ENCODE results near the gene SVIL.

SVIL gene

GRCh38 chr10:29596356-29596755 lies 38.4 kb downstream of the SVIL start:
- H2AK5ac ChIP-seq (ENCODE audit: low read length): no peak overlapping the region
- H3K23ac ChIP-seq (ENCODE audit: low read length): no peak overlapping the region
- no CpG with 5 or more reads among the region's 1 CpG for WGBS (ENCODE audit: extremely low coverage, insufficient coverage, insufficient read length)
- no peak overlapping the region for H3K27ac ChIP-seq (ENCODE audit: low read depth, low read length)
- peaks cover 4% of the 10 kb centered on the region for H3K9me3 ChIP-seq (ENCODE audit: insufficient read depth, low read depth, low read length)
- H3K18ac ChIP-seq (ENCODE audit: low read length): no peak overlapping the region
- no peaks in the 10 kb centered on the region for H3K27me3 ChIP-seq (ENCODE audit: insufficient read depth, low read length)
- no peak overlapping the region for H4K91ac ChIP-seq (ENCODE audit: low read depth, low read length)
- peaks cover 0 to 3% of the 10 kb centered on the region in 2 experiments for H3K36me3 ChIP-seq (ENCODE audit: control insufficient read depth in 1 of 2, insufficient read depth in 2 of 2, low read length in 2 of 2)
- no peak overlapping the region for H2BK5ac ChIP-seq (ENCODE audit: low read depth, low read length, poor library complexity)
- peaks cover 2% of the 10 kb centered on the region for H3K79me2 ChIP-seq (ENCODE audit: control insufficient read depth, insufficient read depth, low read length, poor library complexity)
- H3K4me2 ChIP-seq (ENCODE audit: low read length): no peak overlapping the region
- no peak for DNase-seq
- H2AFZ ChIP-seq (ENCODE audit: insufficient read depth, low read length, poor library complexity): no peak overlapping the region
- peaks cover 5 to 8% of the 10 kb centered on the region in 2 experiments for H3K4me1 ChIP-seq (ENCODE audit: control insufficient read depth in 1 of 2, insufficient read depth in 2 of 2, low read length in 2 of 2)
- no peak overlapping the region for H3K9ac ChIP-seq (ENCODE audit: low read length)
- H3K14ac ChIP-seq (ENCODE audit: low read length): no peak overlapping the region
- H3K4ac ChIP-seq (ENCODE audit: low read depth, low read length): no peak overlapping the region
- H3K79me1 ChIP-seq (ENCODE audit: low read length): peaks cover 3% of the 10 kb centered on the region
- no peak overlapping the region for H4K8ac ChIP-seq (ENCODE audit: low read depth, low read length)
- no peak overlapping the region for H4K12ac ChIP-seq (ENCODE audit: low read depth, low read length)
- no peak overlapping the region for H3K4me3 ChIP-seq (ENCODE audit: low read depth, low read length)
- H2BK120ac ChIP-seq (ENCODE audit: insufficient read depth, low read length, poor library complexity): no peak overlapping the region
- H2BK12ac ChIP-seq (ENCODE audit: low read length): no peak overlapping the region

GRCh38 chr10:29595636-29596225 lies 39.0 kb downstream of the SVIL start:
- DNase-seq: no peak
- no peak overlapping the region for H4K12ac ChIP-seq (ENCODE audit: low read depth, low read length)
- H3K27me3 ChIP-seq (ENCODE audit: insufficient read depth, low read length): no peaks in the 10 kb centered on the region
- H3K4ac ChIP-seq (ENCODE audit: low read depth, low read length): no peak overlapping the region
- no peak overlapping the region for H2AK5ac ChIP-seq (ENCODE audit: low read length)
- no peak overlapping the region for H3K23ac ChIP-seq (ENCODE audit: low read length)
- H3K14ac ChIP-seq (ENCODE audit: low read length): no peak overlapping the region
- peaks cover 0 to 3% of the 10 kb centered on the region in 2 experiments for H3K36me3 ChIP-seq (ENCODE audit: control insufficient read depth in 1 of 2, insufficient read depth in 2 of 2, low read length in 2 of 2)
- H3K27ac ChIP-seq (ENCODE audit: low read depth, low read length): no peak overlapping the region
- no peak overlapping the region for H3K4me3 ChIP-seq (ENCODE audit: low read depth, low read length)
- no peak overlapping the region for H2BK5ac ChIP-seq (ENCODE audit: low read depth, low read length, poor library complexity)
- H2BK120ac ChIP-seq (ENCODE audit: insufficient read depth, low read length, poor library complexity): no peak overlapping the region
- H2AFZ ChIP-seq (ENCODE audit: insufficient read depth, low read length, poor library complexity): no peak overlapping the region
- no peak overlapping the region for H3K4me2 ChIP-seq (ENCODE audit: low read length)
- H3K18ac ChIP-seq (ENCODE audit: low read length): no peak overlapping the region
- H3K4me1 ChIP-seq (ENCODE audit: control insufficient read depth in 1 of 2, insufficient read depth in 2 of 2, low read length in 2 of 2): peaks cover 5 to 8% of the 10 kb centered on the region in 2 experiments
- H4K8ac ChIP-seq (ENCODE audit: low read depth, low read length): no peak overlapping the region
- peaks cover 2% of the 10 kb centered on the region for H3K79me2 ChIP-seq (ENCODE audit: control insufficient read depth, insufficient read depth, low read length, poor library complexity)
- no peak overlapping the region for H4K91ac ChIP-seq (ENCODE audit: low read depth, low read length)
- no CpG with 5 or more reads among the region's 10 CpGs for WGBS (ENCODE audit: extremely low coverage, insufficient coverage, insufficient read length)
- no peak overlapping the region for H2BK12ac ChIP-seq (ENCODE audit: low read length)
- H3K9ac ChIP-seq (ENCODE audit: low read length): no peak overlapping the region
- peaks cover 4% of the 10 kb centered on the region for H3K9me3 ChIP-seq (ENCODE audit: insufficient read depth, low read depth, low read length)
- H3K79me1 ChIP-seq (ENCODE audit: low read length): peaks cover 3% of the 10 kb centered on the region

- H3K4ac ChIP-seq (ENCODE audit: low read depth, low read length): no peak overlapping the region
- no peak overlapping the region for H4K91ac ChIP-seq (ENCODE audit: low read depth, low read length)
- peaks cover under 1% of the 10 kb centered on the region for H3K79me2 ChIP-seq (ENCODE audit: control insufficient read depth, insufficient read depth, low read length, poor library complexity)
- H2BK12ac ChIP-seq (ENCODE audit: low read length): no peak overlapping the region
- H3K23ac ChIP-seq (ENCODE audit: low read length): no peak overlapping the region
- H3K9ac ChIP-seq (ENCODE audit: low read length): no peak overlapping the region
- H3K14ac ChIP-seq (ENCODE audit: low read length): no peak overlapping the region
- no CpG with 5 or more reads among the region's 8 CpGs for WGBS (ENCODE audit: extremely low coverage, insufficient coverage, insufficient read length)
- peaks cover 4% of the 10 kb centered on the region for H3K9me3 ChIP-seq (ENCODE audit: insufficient read depth, low read depth, low read length)
- H2AFZ ChIP-seq (ENCODE audit: insufficient read depth, low read length, poor library complexity): no peak overlapping the region
- H4K8ac ChIP-seq (ENCODE audit: low read depth, low read length): no peak overlapping the region
- H2AK5ac ChIP-seq (ENCODE audit: low read length): no peak overlapping the region
- no peak overlapping the region for H2BK120ac ChIP-seq (ENCODE audit: insufficient read depth, low read length, poor library complexity)
- H3K4me1 ChIP-seq (ENCODE audit: control insufficient read depth in 1 of 2, insufficient read depth in 2 of 2, low read length in 2 of 2): peaks cover 5% of the 10 kb centered on the region in 2 experiments
- H4K12ac ChIP-seq (ENCODE audit: low read depth, low read length): no peak overlapping the region
- H3K36me3 ChIP-seq (ENCODE audit: control insufficient read depth in 1 of 2, insufficient read depth in 2 of 2, low read length in 2 of 2): peaks cover 0 to 3% of the 10 kb centered on the region in 2 experiments
- no peak overlapping the region for H3K18ac ChIP-seq (ENCODE audit: low read length)
- no peak overlapping the region for H3K4me3 ChIP-seq (ENCODE audit: low read depth, low read length)
- no peak for DNase-seq
- H3K79me1 ChIP-seq (ENCODE audit: low read length): peaks cover 3% of the 10 kb centered on the region
- no peak overlapping the region for H3K27ac ChIP-seq (ENCODE audit: low read depth, low read length)
- no peaks in the 10 kb centered on the region for H3K27me3 ChIP-seq (ENCODE audit: insufficient read depth, low read length)
- H2BK5ac ChIP-seq (ENCODE audit: low read depth, low read length, poor library complexity): no peak overlapping the region
- H3K4me2 ChIP-seq (ENCODE audit: low read length): no peak overlapping the region
Observed at GRCh38 chr10:29595146-29595545, 39.6 kb downstream of the SVIL start.

- H3K27me3 ChIP-seq (ENCODE audit: insufficient read depth, low read length): no peaks in the 10 kb centered on the region
- H4K8ac ChIP-seq (ENCODE audit: low read depth, low read length): no peak overlapping the region
- H3K18ac ChIP-seq (ENCODE audit: low read length): peak overlapping the region; percentile 6
- H2AK5ac ChIP-seq (ENCODE audit: low read length): no peak overlapping the region
- H3K23ac ChIP-seq (ENCODE audit: low read length): no peak overlapping the region
- H3K36me3 ChIP-seq (ENCODE audit: control insufficient read depth in 1 of 2, insufficient read depth in 2 of 2, low read length in 2 of 2): peaks cover 0 to 3% of the 10 kb centered on the region in 2 experiments
- no CpG with 5 or more reads among the region's 4 CpGs for WGBS (ENCODE audit: extremely low coverage, insufficient coverage, insufficient read length)
- no peak overlapping the region for H4K12ac ChIP-seq (ENCODE audit: low read depth, low read length)
- H3K79me1 ChIP-seq (ENCODE audit: low read length): peaks cover 16% of the 10 kb centered on the region
- no peak overlapping the region for H2BK12ac ChIP-seq (ENCODE audit: low read length)
- peaks cover 3% of the 10 kb centered on the region for H3K79me2 ChIP-seq (ENCODE audit: control insufficient read depth, insufficient read depth, low read length, poor library complexity)
- H3K27ac ChIP-seq (ENCODE audit: low read depth, low read length): no peak overlapping the region
- H3K4me1 ChIP-seq (ENCODE audit: control insufficient read depth in 1 of 2, insufficient read depth in 2 of 2, low read length in 2 of 2): peaks cover 19 to 20% of the 10 kb centered on the region in 2 experiments
- no peak overlapping the region for H2AFZ ChIP-seq (ENCODE audit: insufficient read depth, low read length, poor library complexity)
- H3K4me3 ChIP-seq (ENCODE audit: low read depth, low read length): no peak overlapping the region
- H3K9me3 ChIP-seq (ENCODE audit: insufficient read depth, low read depth, low read length): peaks cover 4% of the 10 kb centered on the region
- H3K14ac ChIP-seq (ENCODE audit: low read length): no peak overlapping the region
- no peak overlapping the region for H4K91ac ChIP-seq (ENCODE audit: low read depth, low read length)
- H2BK5ac ChIP-seq (ENCODE audit: low read depth, low read length, poor library complexity): no peak overlapping the region
- no peak overlapping the region for H2BK120ac ChIP-seq (ENCODE audit: insufficient read depth, low read length, poor library complexity)
- H3K4me2 ChIP-seq (ENCODE audit: low read length): no peak overlapping the region
- no peak overlapping the region for H3K9ac ChIP-seq (ENCODE audit: low read length)
- H3K4ac ChIP-seq (ENCODE audit: low read depth, low read length): no peak overlapping the region
- DNase-seq: no peak
Observed at GRCh38 chr10:29591651-29591968, 43.2 kb downstream of the SVIL start.

All from trophoblast cell (in vitro differentiated cells and primary cell).